CD14-positive monocyte (primary cell): ENCODE measurements around the gene MAD1L1. TPM values are rescaled to one million over a fixed set of nuclear protein-coding genes. Genes with fewer than 3 reads are reported as not detected.
A peak's percentile ranks its signal among the peaks of the same experiment; 100 is the strongest.

Experiments used
- DNase-seq, 3 donors: peaks; one replicate each; pipeline ENCODE4 v3.0.0-alpha.2; 2011 to 2022
- H2AFZ ChIP-seq: 2 replicates; pipeline ENCODE4 v1.6.0; 2012; ENCODE audit warnings: mild to moderate bottlenecking, low read depth, low read length, inconsistent platforms; ENCODE audit not compliant: insufficient read depth, poor library complexity, severe bottlenecking
- H3K27ac ChIP-seq, 2 donors: 1 replicate in 1 of 2; 2 replicates in 1 of 2; pipeline ENCODE4 v1.5.1; 2012 to 2013; ENCODE audit warnings: low read length in 2 of 2, control low read depth in 1 of 2, inconsistent platforms in 1 of 2, low read depth in 1 of 2, mild to moderate bottlenecking in 1 of 2
- H3K27me3 ChIP-seq, 2 donors: one replicate each; pipeline versions ENCODE4 v1.6.0 to v1.6.1; 2011 to 2013; ENCODE audit warnings: low read length in 2 of 2; ENCODE audit not compliant: control insufficient read depth in 2 of 2, insufficient read depth in 2 of 2
- H3K36me3 ChIP-seq, 2 donors: replicated peaks in 1 of 2; 1 replicate in 1 of 2; 2 replicates in 1 of 2; pipeline versions ENCODE4 v1.5.1 to v1.6.1; 2012 to 2013; ENCODE audit warnings: low read length in 2 of 2, control low read depth in 1 of 2, inconsistent platforms in 1 of 2, mild to moderate bottlenecking in 1 of 2; ENCODE audit not compliant: insufficient read depth in 2 of 2, control insufficient read depth in 1 of 2
- H3K4me1 ChIP-seq, 2 donors: 1 replicate in 1 of 2; 2 replicates in 1 of 2; pipeline versions ENCODE4 v1.5.1 to v1.6.1; 2012 to 2013; ENCODE audit warnings: low read length in 2 of 2, control low read depth in 1 of 2, inconsistent platforms in 1 of 2, mild to moderate bottlenecking in 1 of 2, moderate library complexity in 1 of 2; ENCODE audit not compliant: insufficient read depth in 2 of 2, control insufficient read depth in 1 of 2
- H3K4me2 ChIP-seq: replicated peaks from 2 replicates; pipeline ENCODE3; 2012; ENCODE audit warnings: low read length, moderate library complexity, mild to moderate bottlenecking; ENCODE audit not compliant: poor library complexity, severe bottlenecking; ENCODE audit errors: extremely low read depth
- H3K4me3 ChIP-seq, 3 experiments: fragments of 200-600 bp in 1 of 3; sonication (generic) in 1 of 3; replicated peaks in 1 of 3; 1 replicate in 2 of 3; 2 replicates in 1 of 3; pipeline ENCODE4 v1.5.1; 2011 to 2013; ENCODE audit warnings: low read length in 3 of 3, mild to moderate bottlenecking in 3 of 3, control low read depth in 2 of 3, low read depth in 2 of 3, inconsistent platforms in 1 of 3, moderate library complexity in 1 of 3
- H3K79me2 ChIP-seq: 2 replicates; pipeline ENCODE4 v1.6.0; 2012; ENCODE audit warnings: mild to moderate bottlenecking, control low read depth, inconsistent platforms, low read length, moderate library complexity; ENCODE audit not compliant: insufficient read depth
- H3K9ac ChIP-seq: 2 replicates; pipeline ENCODE4 v1.6.0; 2017; ENCODE audit warnings: low read length, mild to moderate bottlenecking; ENCODE audit not compliant: insufficient read depth, poor library complexity, severe bottlenecking
- H3K9me3 ChIP-seq, 2 donors: replicated peaks in 1 of 2; 1 replicate in 1 of 2; 2 replicates in 1 of 2; pipeline versions ENCODE4 v1.5.1 to v1.6.1; 2012 to 2013; ENCODE audit warnings: low read length in 2 of 2, control low read depth in 1 of 2; ENCODE audit not compliant: control insufficient read depth in 1 of 2, insufficient read depth in 1 of 2
- H4K20me1 ChIP-seq: 2 replicates; pipeline ENCODE4 v1.6.0; 2012; ENCODE audit warnings: mild to moderate bottlenecking, low read length, control low read depth, moderate library complexity; ENCODE audit not compliant: insufficient read depth
- H3K27ac Mint-ChIP-seq, 7 donors: one replicate each; pipeline ENCODE4 v1.8.0; 2020; ENCODE audit warnings: mild to moderate bottlenecking in 7 of 7, mixed read lengths in 7 of 7, moderate library complexity in 6 of 7, inconsistent platforms in 2 of 7
- H3K27me3 Mint-ChIP-seq, 3 donors: one replicate each; pipeline ENCODE4 v1.8.0; 2021 to 2022; ENCODE audit warnings: low read depth in 3 of 3, mild to moderate bottlenecking in 3 of 3, mixed read lengths in 3 of 3, moderate library complexity in 3 of 3, inconsistent platforms in 1 of 3
- H3K36me3 Mint-ChIP-seq, 2 donors: one replicate each; pipeline ENCODE4 v1.8.0; 2020; ENCODE audit warnings: mixed read lengths in 2 of 2, inconsistent platforms in 1 of 2, mild to moderate bottlenecking in 1 of 2
- H3K4me1 Mint-ChIP-seq: one replicate; pipeline ENCODE4 v1.8.0; 2020; ENCODE audit warnings: mild to moderate bottlenecking, mixed read lengths
- H3K4me3 Mint-ChIP-seq, 2 donors: one replicate each; pipeline ENCODE4 v1.8.0; 2020; ENCODE audit warnings: mild to moderate bottlenecking in 2 of 2, mixed read lengths in 2 of 2, moderate library complexity in 1 of 2
- H3K9me3 Mint-ChIP-seq, 7 donors: one replicate each; pipeline ENCODE4 v1.8.0; 2020 to 2022; ENCODE audit warnings: mixed read lengths in 7 of 7, mild to moderate bottlenecking in 6 of 7, moderate library complexity in 6 of 7, inconsistent platforms in 2 of 7
- WGBS: methylation state at CpG from one replicate; pipeline ENCODE4 v1.1.5; 2013; ENCODE audit warnings: missing lambda C conversion rate; ENCODE audit not compliant: insufficient coverage; 5-methylcytosine and 5-hydroxymethylcytosine counted together
- intact Hi-C, 2 donors: fragments of 100-400 bp; cut with micrococcal nuclease; formaldehyde crosslinking; loops; one replicate each; pipeline versions ENCODE4 v1.15.0 to v1.15.1; 2023
- polyA plus RNA-seq, 3 donors: library from polyadenylated mRNA; depleted of rRNA in 1 of 3; unstranded in 2 of 3; stranded (reverse) in 1 of 3; fragments of 300-500 nt in 2 of 3; fragments of >200 nt in 1 of 3; fragmentation: Illumina TruSeq in 2 of 3; gene quantifications; 1 replicate in 2 of 3; 2 replicates in 1 of 3; pipeline ENCODE4 v1.2.3, GENCODE V29; 2012 to 2021
- TF ChIP-seq, protein P1 (sequence below): fragments of 200-600 bp; IDR thresholded peaks from one replicate; pipeline ENCODE4 v1.8.0; 2022; ENCODE audit warnings: antibody characterized with exemption, mild to moderate bottlenecking

Gene MAD1L1
- polyA plus RNA-seq, 3 donors, result 22.0 to 39.4 (median 33.2) TPM

DNA sequence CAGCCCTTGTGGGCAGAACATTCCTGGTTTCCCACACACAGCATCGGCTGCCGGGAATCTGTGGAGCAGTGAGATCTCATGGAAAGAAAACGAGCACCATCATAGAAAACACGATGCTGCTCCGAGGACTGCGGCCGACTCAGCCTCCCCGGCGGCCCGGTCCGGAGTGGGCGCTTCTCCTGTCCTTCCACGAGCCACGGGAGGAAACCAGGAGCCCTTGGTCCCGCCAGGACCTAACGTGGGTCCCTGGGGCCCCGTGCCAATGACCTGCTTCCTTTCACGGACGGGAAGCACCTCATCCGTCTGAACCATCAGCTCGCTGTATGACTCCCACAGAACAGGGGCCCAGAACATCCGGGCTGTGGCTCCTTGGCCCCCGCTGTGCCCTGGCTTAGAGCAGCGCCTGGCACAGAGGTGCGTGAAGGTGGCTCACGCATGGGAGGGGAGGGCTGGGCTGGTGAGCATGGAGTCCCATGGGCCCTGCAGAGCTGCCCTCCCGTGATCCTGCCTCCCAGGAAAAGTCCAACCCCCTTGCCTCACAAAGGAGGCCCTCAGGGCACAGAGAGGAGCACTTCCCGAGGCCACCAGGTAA is 280.5 kb downstream of the MAD1L1 start:
- Mint-ChIP-seq H3K4me3 (no peak overlapping the region), H3K27me3 (no peaks in the 10 kb centered on the region), H3K9me3 (peaks cover 0 to 8% (median 0%) of the 10 kb centered on the region in 7 donors), H3K36me3 (peaks cover 25 to 37% of the 10 kb centered on the region in 2 donors), H3K27ac (peak overlapping the region in 5 of 7 donors; percentile 12 to 75 (median 32)), H3K4me1 (peaks cover 29% of the 10 kb centered on the region)
- Histone ChIP-seq H3K9me3 (no peaks in the 10 kb centered on the region), H3K27ac (no peak overlapping the region), H3K27me3 (no peaks in the 10 kb centered on the region), H3K4me1 (peaks cover 11 to 30% of the 10 kb centered on the region in 2 donors), H3K4me2 (no peak overlapping the region), H3K36me3 (peaks cover 5 to 15% of the 10 kb centered on the region in 2 donors), H3K79me2 (no peaks in the 10 kb centered on the region), H3K4me3 (no peak overlapping the region), H3K9ac (no peak overlapping the region), H4K20me1 (no peaks in the 10 kb centered on the region), H2AFZ (no peak overlapping the region)
- DNase-seq, result no peak
- TF ChIP-seq, protein P1, sequence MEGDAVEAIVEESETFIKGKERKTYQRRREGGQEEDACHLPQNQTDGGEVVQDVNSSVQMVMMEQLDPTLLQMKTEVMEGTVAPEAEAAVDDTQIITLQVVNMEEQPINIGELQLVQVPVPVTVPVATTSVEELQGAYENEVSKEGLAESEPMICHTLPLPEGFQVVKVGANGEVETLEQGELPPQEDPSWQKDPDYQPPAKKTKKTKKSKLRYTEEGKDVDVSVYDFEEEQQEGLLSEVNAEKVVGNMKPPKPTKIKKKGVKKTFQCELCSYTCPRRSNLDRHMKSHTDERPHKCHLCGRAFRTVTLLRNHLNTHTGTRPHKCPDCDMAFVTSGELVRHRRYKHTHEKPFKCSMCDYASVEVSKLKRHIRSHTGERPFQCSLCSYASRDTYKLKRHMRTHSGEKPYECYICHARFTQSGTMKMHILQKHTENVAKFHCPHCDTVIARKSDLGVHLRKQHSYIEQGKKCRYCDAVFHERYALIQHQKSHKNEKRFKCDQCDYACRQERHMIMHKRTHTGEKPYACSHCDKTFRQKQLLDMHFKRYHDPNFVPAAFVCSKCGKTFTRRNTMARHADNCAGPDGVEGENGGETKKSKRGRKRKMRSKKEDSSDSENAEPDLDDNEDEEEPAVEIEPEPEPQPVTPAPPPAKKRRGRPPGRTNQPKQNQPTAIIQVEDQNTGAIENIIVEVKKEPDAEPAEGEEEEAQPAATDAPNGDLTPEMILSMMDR, result no peak
- WGBS, result 95% methylated on average over 21 of the region's 28 CpGs
- intact Hi-C loops, result no loop called here

GRCh38 chr7:1951600-1951999 is 281.1 kb downstream of the MAD1L1 start:
- Mint-ChIP-seq H3K27me3 (no peaks in the 10 kb centered on the region), H3K4me3 (no peak overlapping the region), H3K4me1 (peaks cover 32% of the 10 kb centered on the region), H3K9me3 (peaks cover 0 to 8% (median 0%) of the 10 kb centered on the region in 7 donors), H3K27ac (peak overlapping the region in 6 of 7 donors; percentile 70 to 90 (median 84)), H3K36me3 (peaks cover 20 to 30% of the 10 kb centered on the region in 2 donors)
- H3K79me2 ChIP-seq, result no peaks in the 10 kb centered on the region
- peaks cover 0 to 9% of the 10 kb centered on the region in 2 donors for H3K36me3 ChIP-seq
- TF ChIP-seq, protein P1, result no peak
- peak overlapping the region in 1 of 2 donors; percentile 61 for H3K27ac ChIP-seq
- H3K4me2 ChIP-seq, result no peak overlapping the region
- no peaks in the 10 kb centered on the region for H3K27me3 ChIP-seq
- no peak overlapping the region for H3K9ac ChIP-seq
- no peak overlapping the region for H3K4me3 ChIP-seq
- no peaks in the 10 kb centered on the region for H3K9me3 ChIP-seq
- H3K4me1 ChIP-seq, result peaks cover 11 to 35% of the 10 kb centered on the region in 2 donors
- WGBS, result 90% methylated on average over 16 of the region's 17 CpGs
- no peak for DNase-seq
- H2AFZ ChIP-seq, result no peak overlapping the region
- intact Hi-C loops, result no loop called here
- H4K20me1 ChIP-seq, result no peaks in the 10 kb centered on the region
